GM18519 (cell line): ENCODE data around the gene NFATC1.

ENCODE experiments used
- ATAC-seq: cut with Tn5 transposase; IDR thresholded peaks from one replicate; pipeline ENCODE4 v1.9.1; 2021; ENCODE audit warnings: mild to moderate bottlenecking, moderate library complexity; ENCODE audit not compliant: unreplicated experiment, low FRiP score

The NFATC1 gene

DNA sequence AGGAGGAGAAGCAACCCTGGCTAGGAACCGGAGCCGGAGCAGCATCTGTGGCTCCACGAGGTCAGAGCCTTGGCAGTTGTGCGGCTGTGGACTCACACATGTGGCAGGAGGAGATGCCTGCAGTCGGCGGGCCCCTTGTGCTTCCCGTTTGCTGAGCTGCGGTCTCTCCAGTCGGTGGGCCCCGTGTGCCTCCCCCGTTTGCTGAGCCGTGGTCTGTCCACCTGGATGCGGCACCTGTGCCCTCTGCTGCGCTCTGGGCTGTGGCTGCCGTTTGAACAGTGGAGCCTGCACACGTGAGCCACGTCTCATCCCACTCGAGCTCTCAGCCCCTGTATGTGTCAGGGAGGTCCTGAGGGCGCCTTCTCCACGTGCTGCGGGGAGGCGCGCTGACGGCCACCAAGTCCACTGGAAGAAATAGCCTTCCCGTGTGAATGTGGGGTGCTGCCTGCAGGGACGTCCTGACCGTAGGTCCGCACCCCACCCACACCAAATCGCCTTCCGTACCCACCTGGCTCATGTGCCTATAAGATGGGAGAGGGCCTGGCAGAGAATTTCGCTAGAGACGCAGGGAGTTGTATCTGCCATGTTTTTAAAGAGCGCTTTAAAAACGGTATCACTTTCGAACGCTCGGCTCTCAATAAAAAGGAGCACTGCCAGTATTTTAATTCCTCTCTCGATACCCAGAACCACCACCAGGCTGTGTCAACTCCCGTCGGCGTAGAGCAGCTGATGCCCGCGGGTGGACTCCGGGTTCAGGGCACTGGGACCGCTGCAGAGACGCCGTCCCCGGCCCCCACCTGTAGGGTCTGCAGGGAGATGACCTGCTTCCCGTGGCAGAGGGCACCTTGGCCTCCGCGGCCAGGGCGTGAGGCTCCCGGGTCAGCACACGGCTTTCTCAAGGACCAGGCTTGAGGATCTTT lies 117.0 kb downstream of the NFATC1 start:
- ATAC-seq: no peak

DNA sequence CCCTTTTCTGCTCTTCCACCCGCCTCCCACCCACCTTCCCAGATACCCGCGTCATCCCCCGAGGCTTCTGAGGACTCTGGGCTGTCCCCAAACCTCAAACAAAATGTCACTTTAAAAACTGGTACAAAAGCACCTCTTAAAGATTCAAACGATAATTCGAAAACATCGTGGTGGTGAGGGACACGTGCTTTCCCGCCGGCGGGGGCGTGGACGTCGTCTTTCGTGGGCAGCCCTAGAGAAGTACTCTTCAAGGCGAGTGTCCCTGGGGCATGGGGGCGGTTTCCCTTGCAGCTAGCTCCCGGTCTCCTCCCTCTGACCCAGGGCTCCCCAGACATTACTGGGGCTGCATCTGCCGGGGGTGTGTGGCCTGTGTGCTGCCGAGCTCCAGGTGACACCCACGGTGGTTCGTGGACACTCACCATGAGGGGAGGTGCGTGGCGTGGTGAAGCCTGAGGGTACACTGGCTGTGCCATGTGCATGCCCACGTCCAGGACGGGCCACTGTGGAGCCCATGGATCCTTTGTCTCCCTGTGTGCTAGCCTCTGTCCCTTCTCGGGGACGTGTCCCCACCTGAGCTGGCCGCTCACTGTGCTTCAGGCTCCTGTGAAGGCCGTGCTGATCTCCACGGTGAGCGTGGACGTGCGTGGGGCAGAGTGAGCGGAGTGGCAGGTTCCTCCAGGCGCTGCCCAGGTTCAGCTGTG lies 117.8 kb downstream of the NFATC1 start:
- ATAC-seq: no peak

DNA sequence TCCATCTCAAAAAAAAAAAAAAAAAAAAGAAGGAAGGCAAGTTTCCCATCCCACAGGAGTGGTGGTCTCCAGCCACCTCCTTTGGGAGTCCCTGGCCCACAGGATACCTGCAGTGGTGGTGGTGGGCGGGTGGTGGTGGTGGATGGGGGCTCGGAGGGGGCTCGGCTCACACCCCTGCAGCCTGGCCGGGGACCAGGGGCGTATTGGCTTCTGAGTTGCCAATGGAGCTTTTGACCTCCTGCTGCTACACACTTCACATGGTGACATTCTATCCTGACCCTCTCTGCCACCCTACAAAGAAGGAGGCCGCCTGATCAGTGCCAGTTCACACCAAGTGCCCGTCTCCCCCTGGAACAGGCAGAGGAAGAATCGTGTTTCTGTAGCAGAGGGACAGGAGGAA lies 119.6 kb downstream of the NFATC1 start:
- ATAC-seq: no peak

DNA sequence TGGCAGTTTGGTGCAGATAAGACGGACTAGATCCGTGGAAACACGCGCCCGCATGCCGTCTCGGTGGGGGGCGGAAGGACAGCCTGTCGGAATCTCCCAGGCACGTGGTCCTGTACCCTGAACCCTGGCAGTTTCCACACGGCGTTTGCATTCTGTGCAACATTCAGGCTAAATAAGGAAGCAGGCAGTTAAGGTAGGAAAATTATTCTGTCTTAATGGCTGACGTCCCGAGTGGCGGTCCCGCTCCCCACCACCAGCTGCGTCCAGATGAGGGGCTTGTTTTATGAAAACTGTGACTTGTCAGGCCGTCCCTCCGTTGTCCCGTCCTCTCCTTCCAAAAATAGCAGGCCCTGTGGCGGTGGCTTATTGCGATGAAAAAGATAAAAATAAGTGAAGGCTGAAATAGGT lies 120.2 kb downstream of the NFATC1 start:
- no peak for ATAC-seq

GRCh38 chr18:79516441-79516931 lies 120.8 kb downstream of the NFATC1 start:
- ATAC-seq: no peak

GRCh38 chr18:79517341-79517740 lies 121.6 kb downstream of the NFATC1 start:
- no peak for ATAC-seq

DNA sequence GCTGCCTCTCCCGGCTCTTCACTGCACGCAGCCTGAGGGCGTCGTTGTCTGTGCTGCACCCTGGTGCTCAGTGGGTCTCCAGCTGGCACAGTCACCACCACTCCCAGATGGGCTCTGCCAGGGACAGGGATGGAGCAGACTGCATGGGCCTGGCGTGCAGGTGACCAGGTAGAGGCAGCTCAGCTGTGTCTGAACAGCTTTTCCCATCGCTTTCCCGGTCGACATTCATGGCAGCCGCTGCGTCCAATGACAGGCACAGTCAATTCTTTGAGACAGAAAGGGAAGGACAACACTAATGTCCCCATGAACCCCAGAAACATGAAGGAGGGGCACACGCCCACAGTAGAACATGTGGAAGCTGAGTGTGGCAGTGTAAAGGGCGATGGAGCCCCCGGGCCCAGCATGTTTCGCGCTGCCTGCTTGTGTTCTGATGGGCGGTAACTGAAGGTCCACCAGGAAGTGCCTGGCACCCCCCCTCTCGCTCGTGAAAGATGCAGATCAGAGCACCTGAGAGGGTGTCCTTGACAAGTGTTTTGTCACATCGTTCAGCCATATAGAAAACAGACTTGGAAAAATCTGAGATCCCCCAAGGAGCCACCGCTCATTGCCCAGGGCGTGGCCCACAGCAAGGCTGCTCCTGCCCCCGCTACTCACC lies 122.4 kb downstream of the NFATC1 start:
- no peak for ATAC-seq

- no peak for ATAC-seq
Observed at GRCh38 chr18:79518683-79519128, 123.0 kb downstream of the NFATC1 start.

- no peak for ATAC-seq
Observed at GRCh38 chr18:79519751-79520477, 124.2 kb downstream of the NFATC1 start.

- ATAC-seq: no peak
Observed at GRCh38 chr18:79520478-79521390, 125.0 kb downstream of the NFATC1 start.

GRCh38 chr18:79521416-79522205 lies 125.9 kb downstream of the NFATC1 start:
- ATAC-seq: no peak

DNA sequence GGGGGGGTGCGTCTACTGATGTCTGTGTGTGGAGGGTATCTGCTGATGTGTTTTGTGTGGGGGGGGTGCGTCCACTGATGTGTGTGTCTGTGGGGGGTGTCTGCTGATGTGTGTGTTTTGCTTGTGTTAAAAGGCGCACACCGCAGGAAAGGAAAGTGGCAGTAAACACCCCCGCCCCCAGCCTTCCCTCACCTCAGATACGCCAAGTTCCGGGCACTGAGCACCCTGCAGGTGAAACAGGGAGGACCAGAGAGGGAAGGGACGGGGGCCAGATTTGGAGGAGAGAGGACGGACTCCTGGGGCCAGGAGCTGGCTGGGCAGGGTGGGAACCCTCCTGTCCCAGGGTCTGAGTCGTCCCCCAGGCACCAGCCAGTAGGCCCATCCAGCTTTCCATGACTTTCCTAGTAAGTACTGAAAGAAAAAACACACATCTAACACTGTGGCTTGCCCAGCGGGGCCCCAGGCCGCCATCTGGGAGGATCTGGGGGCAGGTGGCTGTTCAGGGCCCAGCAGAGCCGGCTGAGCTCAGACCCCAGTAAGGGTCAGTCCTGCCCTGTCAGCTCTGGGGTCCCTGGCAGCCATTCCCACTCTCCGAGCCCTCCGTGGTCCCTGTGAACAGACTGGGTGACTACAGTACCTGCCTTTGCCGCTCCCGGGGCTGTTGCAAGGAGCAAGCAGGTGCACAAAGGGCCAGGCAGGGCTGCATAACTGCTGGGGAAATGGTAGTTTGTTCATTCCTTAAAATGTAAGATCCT lies 126.9 kb downstream of the NFATC1 start:
- no peak for ATAC-seq

GRCh38 chr18:79523206-79523735 lies 127.5 kb downstream of the NFATC1 start:
- ATAC-seq: peak; percentile 38

- ATAC-seq: peak; percentile 56
Observed at GRCh38 chr18:79523736-79524180, 128.0 kb downstream of the NFATC1 start.

GRCh38 chr18:79524181-79525078 lies 128.7 kb downstream of the NFATC1 start:
- ATAC-seq: peak; percentile 23
